ENCODE measurements around the gene DHFR2. TPM values are rescaled to one million over a fixed set of nuclear protein-coding genes. Genes with fewer than 3 reads are reported as not detected.
"Not testable (repeated sequence)": the region's sequence is repeated elsewhere in the genome, so short reads cannot be mapped to it uniquely, and the experiment has no call there.

DHFR2 gene
- total and polyA plus RNA-seq, 3 donors from 2014 or later: 9.1 to 10.9 (median 9.3) TPM

DNA sequence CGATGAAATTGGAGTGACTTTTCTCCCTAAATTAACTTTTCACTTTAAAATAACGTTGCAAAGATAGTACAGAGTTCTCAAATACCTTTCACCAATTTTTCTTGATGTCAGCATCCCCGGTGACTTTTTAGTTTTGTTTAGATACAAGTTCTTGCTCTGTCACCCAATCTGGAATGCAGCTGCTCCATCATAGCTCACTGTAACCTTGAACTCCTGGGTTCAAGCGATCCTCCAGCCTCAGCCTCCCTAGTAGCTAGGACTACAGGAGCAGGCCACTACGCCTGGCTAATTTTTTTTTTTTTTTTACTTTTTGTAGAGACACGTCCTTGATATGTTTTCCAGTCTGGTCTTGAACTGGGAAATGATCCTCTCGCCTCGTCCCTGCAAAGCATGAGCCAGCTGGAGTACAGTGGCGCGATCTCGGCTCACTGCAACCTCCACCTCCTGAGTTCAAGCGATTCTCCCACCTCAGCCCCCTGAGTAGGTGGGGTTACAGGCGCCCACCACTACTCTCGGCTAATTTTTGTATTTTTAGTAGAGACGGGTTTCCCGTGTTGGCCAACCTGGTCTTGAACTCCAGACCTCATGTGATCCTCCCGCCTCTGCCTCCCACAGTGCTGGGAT, 892 bp upstream of the DHFR2 start:
- H3K27ac ChIP-seq: peak overlapping the region; percentile 97 to 98
- intact Hi-C loops (cut with DNase I; ENCODE audit: low total_unique reads): no loop called here
- no peaks in the 10 kb centered on the region for H3K9me3 ChIP-seq
- no peak for DNase-seq
- H3K36me3 ChIP-seq (ENCODE audit: low read depth, missing control alignments): no peaks in the 10 kb centered on the region
- H3K4me1 ChIP-seq: peaks cover 20% of the 10 kb centered on the region
- peak overlapping the region; percentile 81 to 92 for H3K4me3 ChIP-seq
- WGBS, 2 donors: 22 to 28% methylated on average over 17 of the region's 17 CpGs
- TF ChIP-seq, protein P1, sequence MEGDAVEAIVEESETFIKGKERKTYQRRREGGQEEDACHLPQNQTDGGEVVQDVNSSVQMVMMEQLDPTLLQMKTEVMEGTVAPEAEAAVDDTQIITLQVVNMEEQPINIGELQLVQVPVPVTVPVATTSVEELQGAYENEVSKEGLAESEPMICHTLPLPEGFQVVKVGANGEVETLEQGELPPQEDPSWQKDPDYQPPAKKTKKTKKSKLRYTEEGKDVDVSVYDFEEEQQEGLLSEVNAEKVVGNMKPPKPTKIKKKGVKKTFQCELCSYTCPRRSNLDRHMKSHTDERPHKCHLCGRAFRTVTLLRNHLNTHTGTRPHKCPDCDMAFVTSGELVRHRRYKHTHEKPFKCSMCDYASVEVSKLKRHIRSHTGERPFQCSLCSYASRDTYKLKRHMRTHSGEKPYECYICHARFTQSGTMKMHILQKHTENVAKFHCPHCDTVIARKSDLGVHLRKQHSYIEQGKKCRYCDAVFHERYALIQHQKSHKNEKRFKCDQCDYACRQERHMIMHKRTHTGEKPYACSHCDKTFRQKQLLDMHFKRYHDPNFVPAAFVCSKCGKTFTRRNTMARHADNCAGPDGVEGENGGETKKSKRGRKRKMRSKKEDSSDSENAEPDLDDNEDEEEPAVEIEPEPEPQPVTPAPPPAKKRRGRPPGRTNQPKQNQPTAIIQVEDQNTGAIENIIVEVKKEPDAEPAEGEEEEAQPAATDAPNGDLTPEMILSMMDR (IDR thresholded peaks at IDR 0.05): no peak
- TF ChIP-seq POLR2A (IDR thresholded peaks at IDR 0.05): no peak
- no peaks in the 10 kb centered on the region for H3K27me3 ChIP-seq

GRCh38 chr3:94061297-94061696, 1.4 kb downstream of the DHFR2 start:
- Histone ChIP-seq H3K36me3 (ENCODE audit: low read depth, missing control alignments) (no peaks in the 10 kb centered on the region), H3K27me3 (no peaks in the 10 kb centered on the region), H3K4me1 (peaks cover 20% of the 10 kb centered on the region), H3K4me3 (no peak overlapping the region), H3K27ac (no peak overlapping the region), H3K9me3 (no peaks in the 10 kb centered on the region)
- TF ChIP-seq, protein P1 (IDR thresholded peaks at IDR 0.05): no peak
- no peak for TF ChIP-seq POLR2A (IDR thresholded peaks at IDR 0.05)
- 73 to 79% methylated on average over 13 of the region's 13 CpGs for WGBS, 2 donors
- no peak for DNase-seq
- intact Hi-C loops (cut with DNase I; ENCODE audit: low total_unique reads): no loop called here

DNA sequence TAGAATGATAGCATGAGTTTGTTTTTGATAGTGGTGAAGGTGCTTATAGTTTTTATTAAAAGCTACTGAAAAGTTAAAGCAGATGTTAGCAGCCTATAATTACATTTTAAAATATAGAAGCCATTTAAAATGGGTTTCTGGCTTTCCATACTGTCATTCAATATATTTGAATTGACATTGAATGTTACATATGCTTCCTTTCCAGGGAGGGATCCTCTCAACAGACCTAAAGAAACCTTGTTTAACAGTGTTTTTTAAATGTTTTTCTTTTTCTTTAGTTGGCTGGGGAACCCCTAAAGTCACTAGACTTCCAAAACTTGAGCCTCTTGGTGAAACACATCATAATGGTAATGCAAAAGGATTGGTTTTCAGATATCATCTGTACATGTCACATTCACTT, 12.2 kb downstream of the DHFR2 start:
- no peak overlapping the region for H3K4me3 ChIP-seq
- H3K36me3 ChIP-seq (ENCODE audit: low read depth, missing control alignments): no peaks in the 10 kb centered on the region
- no peak overlapping the region for H3K27ac ChIP-seq
- no peaks in the 10 kb centered on the region for H3K27me3 ChIP-seq
- no peaks in the 10 kb centered on the region for H3K9me3 ChIP-seq
- DNase-seq: no peak
- no peaks in the 10 kb centered on the region for H3K4me1 ChIP-seq
- intact Hi-C loops (cut with DNase I; ENCODE audit: low total_unique reads): no loop called here
- TF ChIP-seq POLR2A (IDR thresholded peaks at IDR 0.05): no peak
- TF ChIP-seq, protein P1 (IDR thresholded peaks at IDR 0.05): no peak

DNA sequence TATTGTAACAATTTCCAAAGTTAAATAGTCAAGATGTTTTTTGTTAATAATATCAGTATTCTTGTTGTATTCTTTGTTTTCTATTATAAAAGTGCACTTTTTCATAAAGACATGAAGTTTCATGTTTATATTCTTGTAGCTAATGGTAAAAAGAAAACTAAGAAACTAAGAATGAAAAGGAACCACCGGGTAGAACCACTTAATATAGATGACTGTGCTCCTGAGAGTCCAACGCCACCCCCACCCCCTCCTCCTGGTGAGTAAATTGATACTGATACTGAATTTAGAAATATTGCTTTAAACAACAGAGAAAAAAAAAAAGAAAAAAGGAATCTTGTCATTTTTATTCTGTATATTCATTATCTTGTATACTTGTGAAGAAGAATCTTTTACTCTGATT, 13.4 kb downstream of the DHFR2 start:
- H3K27ac ChIP-seq: no peak overlapping the region
- intact Hi-C loops (cut with DNase I; ENCODE audit: low total_unique reads): no loop called here
- no peak for DNase-seq
- H3K27me3 ChIP-seq: no peaks in the 10 kb centered on the region
- TF ChIP-seq, protein P1 (IDR thresholded peaks at IDR 0.05): no peak
- no peak for TF ChIP-seq POLR2A (IDR thresholded peaks at IDR 0.05)
- no peak overlapping the region for H3K4me3 ChIP-seq
- 86 to 91% methylated on average over 2 of the region's 2 CpGs for WGBS, 2 donors
- no peaks in the 10 kb centered on the region for H3K4me1 ChIP-seq
- H3K9me3 ChIP-seq: no peaks in the 10 kb centered on the region
- no peaks in the 10 kb centered on the region for H3K36me3 ChIP-seq (ENCODE audit: low read depth, missing control alignments)

- WGBS, 2 donors: 96 to 100% methylated on average over 2 of the region's 2 CpGs
- no peak overlapping the region for H3K27ac ChIP-seq
- no peak overlapping the region for H3K4me3 ChIP-seq
- no peak for TF ChIP-seq POLR2A (IDR thresholded peaks at IDR 0.05)
- TF ChIP-seq, protein P1 (IDR thresholded peaks at IDR 0.05): no peak
- no peaks in the 10 kb centered on the region for H3K4me1 ChIP-seq
- DNase-seq: no peak
- no peaks in the 10 kb centered on the region for H3K9me3 ChIP-seq
- H3K36me3 ChIP-seq (ENCODE audit: low read depth, missing control alignments): no peaks in the 10 kb centered on the region
- intact Hi-C loops (cut with DNase I; ENCODE audit: low total_unique reads): no loop called here
- no peaks in the 10 kb centered on the region for H3K27me3 ChIP-seq
Observed at GRCh38 chr3:94046533-94046932, 16.2 kb downstream of the DHFR2 start.

DNA sequence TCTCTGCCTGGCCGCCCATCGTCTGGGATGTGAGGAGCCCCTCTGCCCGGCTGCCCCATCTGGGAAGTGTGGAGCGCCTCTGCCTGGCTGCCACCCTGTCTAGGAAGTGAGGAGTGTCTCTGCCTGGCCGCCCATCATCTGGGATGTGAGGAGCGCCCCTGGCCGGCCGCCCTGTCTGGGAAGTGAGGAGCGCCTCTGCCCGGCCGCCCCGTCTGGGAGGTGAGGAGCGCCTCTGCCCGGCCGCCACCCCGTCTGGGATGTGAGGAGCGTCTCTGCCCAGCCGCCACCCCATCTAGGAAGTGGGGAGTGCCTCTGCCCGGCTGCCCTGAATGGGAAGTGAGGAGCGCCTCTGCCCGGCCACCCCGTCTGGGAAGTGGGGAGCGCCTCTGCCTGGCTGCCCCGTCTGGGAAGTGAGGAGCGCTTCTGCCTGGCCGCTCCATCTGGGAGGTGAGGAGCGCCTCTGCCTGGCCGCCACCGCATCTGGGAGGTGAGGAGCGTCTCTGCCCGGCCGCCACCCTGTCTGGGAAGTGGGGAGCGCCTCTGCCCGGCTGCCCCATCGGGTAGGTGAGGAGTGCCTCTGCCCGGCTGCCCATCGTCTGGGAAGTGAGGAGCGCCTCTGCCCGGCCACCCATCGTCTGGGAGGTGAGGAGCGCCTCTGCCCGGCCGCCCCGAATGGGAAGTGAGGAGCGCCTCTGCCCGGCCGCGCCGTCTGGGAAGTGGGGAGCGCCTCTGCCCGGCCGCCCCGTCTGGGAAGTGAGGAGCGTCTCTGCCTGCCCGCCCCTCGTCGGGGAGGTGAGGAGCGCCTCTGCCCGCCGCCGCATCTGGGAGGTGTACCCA, 18.4 kb downstream of the DHFR2 start:
- 95 to 97% methylated on average over 23 to 38 of the region's 61 CpGs for WGBS, 2 donors
- intact Hi-C loops (cut with DNase I; ENCODE audit: low total_unique reads); H3K27me3 ChIP-seq; H3K4me3 ChIP-seq; H3K27ac ChIP-seq; H3K9me3 ChIP-seq; DNase-seq; H3K36me3 ChIP-seq (ENCODE audit: low read depth, missing control alignments); H3K4me1 ChIP-seq: not testable (repeated sequence)

Data from testis (tissue), 3 donors.